T47D (cell line): ENCODE results near the gene ITCH.
"Not testable (repeated sequence)": the region's sequence is repeated elsewhere in the genome, so short reads cannot be mapped to it uniquely, and the experiment has no call there.

Experiments
- DNase-seq, 2 experiments: peaks; one replicate each; pipeline versions ENCODE4 v3.0.0 to v3.0.0-alpha.2; 2011 to 2012; ENCODE audit warnings: low read depth in 1 of 2, low spot score in 1 of 2
- JUND ChIP-seq: IDR thresholded peaks from 2 replicates; pipeline ENCODE4 v1.6.1; 2012; ENCODE audit warnings: low read depth
- in situ Hi-C: cut with HindIII; loops from 2 replicates; pipeline ENCODE4 v1.10.0; 2016; ENCODE audit warnings: low sequenced_read_pairs, low pct_unique_long_range_greater_than_20kb

ITCH gene

DNA sequence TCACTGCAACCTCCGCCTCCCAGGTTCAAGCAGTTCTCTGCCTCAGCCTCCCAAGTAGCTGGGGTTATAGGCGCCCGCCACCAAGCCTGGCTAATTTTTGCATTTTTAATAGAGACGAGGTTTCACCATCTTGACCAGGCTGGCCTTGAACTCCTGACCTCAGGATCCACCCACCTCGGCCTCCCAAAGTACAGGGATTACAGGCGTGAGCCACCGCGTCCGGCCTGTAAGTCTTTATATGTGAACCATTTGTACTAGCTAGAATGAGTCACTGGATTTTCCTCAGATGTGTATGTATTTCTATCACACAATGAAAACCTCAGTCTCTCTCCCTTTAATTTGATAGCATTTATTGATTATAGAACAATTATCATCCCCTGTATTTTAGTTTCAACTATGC lies 34.0 kb downstream of the ITCH start:
- TF ChIP-seq JUND, result no peak
- in situ Hi-C loops, result no loop called here
- no peak for DNase-seq

DNA sequence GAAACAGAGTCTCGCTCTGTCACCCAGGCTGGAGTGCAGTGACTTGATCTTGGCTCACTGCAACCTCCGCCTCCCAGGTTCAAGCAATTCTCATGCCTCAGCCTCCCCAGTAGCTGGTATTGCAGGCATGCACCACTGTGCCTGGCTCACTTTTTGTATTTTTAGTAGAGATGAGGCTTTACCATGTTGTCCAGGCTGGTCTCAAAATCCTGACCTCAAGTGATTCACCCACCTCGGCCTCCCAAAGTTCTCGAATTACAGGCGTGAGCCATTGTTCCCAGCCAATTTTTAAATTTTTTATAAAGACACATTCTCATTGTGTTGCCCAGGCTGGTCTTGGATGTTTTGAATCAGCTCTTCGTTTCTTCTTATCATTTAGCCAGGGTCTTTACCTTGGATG lies 37.7 kb downstream of the ITCH start:
- in situ Hi-C loops, result not testable (repeated sequence)

DNA sequence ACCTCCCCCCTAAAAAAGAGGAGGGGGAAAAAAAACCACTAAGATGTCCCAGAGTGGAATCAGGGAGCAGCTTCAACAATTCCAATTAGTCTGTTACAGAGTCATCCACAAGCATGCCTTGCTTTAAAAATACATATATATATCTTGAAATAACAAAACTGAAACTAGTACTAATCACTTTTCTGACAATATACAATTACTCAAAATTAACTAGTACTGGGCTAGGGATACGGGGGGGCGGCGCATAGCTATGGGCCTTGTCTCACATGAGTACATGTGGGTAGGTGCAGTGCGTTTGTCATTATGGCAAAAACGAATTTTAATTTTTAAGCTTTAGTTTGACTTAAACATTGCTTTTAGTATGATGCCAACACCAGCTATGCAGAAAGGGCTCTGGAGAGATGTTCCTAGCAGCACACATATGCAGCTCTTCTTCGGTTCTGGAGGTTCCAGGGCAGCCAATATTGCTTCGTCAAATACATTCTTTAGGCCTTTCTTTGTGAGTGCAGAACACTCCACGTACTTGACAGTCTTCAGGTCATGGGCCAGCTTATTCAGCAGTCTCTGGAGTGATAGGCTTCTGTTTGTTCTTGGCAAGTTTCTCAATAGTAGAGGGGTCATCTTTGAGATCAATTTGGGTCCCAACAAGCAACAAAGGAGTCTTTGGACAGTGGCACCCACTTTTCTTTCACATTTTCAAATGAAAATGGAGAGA lies 38.8 kb downstream of the ITCH start:
- in situ Hi-C loops, result no loop called here
- no peak for DNase-seq
- no peak for TF ChIP-seq JUND

More for the DNA sequence above, 37.7 kb downstream of the ITCH start:
- DNase-seq, result not testable (repeated sequence)

DNA sequence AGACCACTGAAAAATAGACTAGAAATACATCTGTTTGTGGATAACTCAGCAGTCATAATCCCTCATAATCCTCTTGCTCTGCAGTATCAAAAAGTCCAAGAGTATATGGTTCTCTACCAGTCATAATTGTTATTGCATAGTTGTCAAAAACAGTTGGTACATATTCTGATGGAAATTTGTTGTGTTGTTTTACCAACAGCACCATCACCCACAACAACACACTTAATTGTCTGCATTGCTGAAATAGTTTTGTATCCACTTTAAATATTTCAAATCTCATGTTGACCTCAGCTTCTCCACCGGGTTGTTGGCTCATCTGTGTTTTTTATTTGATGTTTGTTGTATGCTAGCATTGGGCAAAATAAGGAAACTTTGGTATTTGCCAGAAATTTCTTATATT lies 39.4 kb downstream of the ITCH start:
- in situ Hi-C loops, result no loop called here
- TF ChIP-seq JUND, result no peak
- DNase-seq, result no peak

DNA sequence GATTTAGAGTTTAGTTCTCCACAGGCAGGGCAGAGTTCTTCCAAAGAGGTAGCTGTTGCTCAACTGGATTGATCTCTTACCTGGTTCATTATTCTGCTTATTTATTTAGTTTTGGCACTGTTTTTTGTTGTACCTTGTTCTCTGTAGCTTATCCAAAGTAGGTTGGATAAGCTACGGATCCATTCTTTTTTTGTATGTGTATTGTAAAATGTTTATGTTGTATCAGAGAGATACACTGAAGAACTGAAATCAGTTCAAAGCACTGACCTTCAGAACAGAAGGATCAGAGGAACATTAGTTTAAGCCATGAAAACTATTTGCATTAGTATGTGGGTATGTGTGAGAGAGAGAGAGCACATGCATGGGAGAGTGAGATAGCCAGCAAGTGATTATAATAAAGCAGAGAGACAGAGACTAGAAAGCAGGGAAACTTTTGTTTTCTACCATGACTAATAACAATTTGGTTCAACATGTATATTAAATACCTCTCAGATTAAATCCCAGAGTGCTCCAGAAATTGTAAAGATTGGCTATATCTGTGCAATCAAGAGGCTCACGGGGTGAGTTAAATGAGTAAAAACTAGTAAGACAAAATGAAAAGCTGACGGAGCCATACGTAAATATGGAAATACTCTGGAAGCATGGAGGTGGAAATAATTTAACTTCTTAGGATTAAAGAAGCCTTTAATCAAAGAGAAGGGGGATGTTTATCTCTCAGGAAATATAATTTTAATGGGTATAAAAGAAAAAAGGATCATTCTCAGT lies 40.2 kb downstream of the ITCH start:
- in situ Hi-C loops, result no loop called here
- no peak for DNase-seq

DNA sequence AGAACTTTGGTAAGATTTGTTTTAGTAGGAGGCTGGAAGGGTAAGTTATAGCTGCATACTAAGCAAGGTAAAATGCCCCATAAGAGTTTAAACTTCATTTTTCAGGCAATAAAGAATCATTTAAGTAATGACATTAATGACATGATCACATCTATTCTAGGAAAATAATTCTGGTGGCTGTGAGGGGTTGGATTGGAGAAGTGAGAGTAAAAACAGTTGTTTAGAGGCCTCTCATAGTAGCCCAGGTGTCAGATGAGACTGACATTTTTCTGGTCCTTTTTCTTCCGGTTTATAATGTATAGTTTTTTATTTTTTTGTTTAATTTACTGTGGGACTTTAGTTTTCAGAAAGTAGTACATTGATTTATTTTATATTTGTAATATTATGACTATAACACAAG lies 40.8 kb downstream of the ITCH start:
- no peak for TF ChIP-seq JUND
- in situ Hi-C loops, result no loop called here
- DNase-seq, result no peak

More for the DNA sequence above, 40.2 kb downstream of the ITCH start:
- TF ChIP-seq JUND, result no peak

DNA sequence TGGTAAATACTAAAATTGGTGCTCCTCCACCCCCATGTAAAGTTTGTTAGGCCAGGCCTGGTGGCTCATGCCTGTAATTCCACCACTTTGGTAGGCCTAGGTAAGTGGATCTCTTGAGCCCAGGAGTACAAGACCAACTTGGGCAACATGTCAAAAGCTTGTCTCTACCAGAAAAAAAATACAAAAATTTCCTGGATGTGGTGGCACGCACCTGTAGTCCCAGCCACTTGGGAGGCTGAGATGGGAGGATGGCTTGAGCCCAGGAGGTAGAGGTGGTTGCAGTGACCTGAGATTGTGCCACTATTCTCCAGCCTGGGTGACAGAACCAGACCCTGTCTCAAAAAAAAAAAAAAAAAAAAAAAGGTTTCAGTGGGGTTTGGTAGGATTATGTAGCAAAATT lies 41.7 kb downstream of the ITCH start:
- in situ Hi-C loops, result no loop called here
- TF ChIP-seq JUND, result no peak
- no peak for DNase-seq

DNA sequence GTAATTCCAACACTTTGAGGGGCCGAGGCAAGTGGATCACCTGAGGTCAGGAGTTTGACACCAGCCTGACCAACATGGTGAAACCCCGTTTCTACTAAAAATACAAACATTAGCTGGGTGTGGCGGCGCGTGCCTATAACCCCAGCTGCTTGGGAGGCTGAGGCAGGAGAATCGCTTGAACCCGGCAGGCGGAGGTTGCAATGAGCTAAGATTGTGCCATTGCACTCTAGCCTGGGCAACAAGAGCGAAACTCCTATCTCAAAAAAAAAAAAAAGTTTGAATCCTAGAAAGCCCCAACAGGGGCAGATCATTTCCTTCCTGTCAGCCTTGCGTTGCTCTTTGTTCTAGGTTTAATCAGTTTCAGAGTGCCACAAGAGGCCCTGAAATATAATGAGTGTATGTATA lies 42.2 kb downstream of the ITCH start:
- in situ Hi-C loops, DNase-seq: not testable (repeated sequence)

DNA sequence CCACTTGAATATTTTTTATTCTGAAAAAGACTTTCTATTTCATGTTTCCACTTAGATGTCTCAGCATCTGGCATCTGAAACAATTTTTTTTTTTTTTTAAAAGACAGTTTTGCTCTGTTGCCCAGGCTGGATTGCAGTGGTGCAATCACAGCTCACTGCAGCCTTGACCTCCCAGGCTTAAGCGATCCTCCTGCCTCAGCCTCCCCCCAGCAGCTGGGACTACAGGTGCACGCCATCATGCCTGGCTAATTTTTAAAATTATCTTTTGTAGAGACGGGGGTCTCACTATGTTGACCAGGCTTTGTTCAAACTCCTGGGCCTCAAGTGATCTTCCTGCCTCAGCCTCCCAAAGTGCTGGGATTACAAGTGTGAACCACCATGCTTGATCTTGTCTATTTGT lies 42.9 kb downstream of the ITCH start:
- in situ Hi-C loops, DNase-seq: not testable (repeated sequence)

DNA sequence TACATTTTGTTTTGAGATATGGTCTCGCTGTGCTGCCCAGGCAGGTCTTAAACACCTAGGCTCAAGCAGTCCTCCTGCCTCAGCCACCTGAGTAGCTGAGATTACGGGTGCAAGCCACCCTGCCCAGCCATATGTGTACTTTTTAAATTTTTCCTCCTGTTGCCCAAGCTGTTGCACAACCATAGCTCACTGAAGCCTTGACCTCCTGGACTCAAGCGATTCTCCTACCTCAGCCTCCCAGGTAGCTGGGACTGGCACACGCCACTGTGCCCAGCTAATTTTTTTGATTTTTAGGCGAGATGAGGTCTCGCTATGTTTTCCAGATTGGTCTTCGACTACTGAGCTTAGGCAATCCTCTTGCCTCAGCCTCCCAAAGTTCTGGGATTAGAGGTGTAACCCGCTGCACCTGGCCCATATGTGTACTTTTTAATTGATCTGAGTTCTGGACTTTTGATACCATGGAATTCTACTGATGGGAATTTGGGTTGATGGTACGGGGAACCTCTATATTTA lies 44.9 kb downstream of the ITCH start:
- DNase-seq, result peak in 1 of 2 experiments; percentile 12
- in situ Hi-C loops, result no loop called here
- TF ChIP-seq JUND, result no peak

DNA sequence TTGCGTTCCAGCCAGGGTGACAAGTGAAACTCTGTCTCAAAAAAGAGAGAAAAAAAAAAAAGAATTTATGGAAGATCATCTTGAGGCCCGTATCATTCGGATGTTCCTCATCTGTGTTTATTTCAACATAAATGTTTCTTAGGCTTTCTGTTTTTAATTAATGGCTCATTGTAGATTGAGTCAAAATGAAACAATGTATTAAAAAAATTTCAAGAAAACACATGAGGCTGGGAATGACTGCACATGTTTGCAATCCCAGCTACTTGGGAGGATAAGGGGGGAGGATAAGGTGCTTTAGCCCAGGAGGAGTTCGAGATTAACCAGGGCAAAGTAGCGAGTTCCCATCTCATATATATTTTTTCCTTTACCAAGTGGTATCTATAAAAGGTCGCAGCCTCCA lies 47.3 kb downstream of the ITCH start:
- no peak for DNase-seq
- in situ Hi-C loops, result no loop called here
- TF ChIP-seq JUND, result no peak

DNA sequence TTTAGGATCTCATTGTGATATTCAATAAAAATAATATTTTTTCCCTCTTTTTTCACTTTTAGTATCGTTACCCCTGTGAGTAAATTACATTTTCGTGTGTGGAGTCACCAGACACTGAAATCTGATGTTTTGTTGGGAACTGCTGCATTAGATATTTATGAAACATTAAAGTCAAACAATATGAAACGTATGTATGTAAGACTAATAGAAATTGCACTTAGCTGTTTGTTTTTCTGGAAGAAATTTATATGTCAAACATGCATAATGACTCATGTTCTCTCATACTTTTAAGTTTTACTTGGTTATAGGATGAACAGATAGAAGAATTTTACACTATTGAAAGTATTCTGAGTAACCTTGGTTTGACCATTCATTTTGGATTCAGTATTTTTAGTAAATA lies 49.4 kb downstream of the ITCH start:
- no peak for TF ChIP-seq JUND
- in situ Hi-C loops, result no loop called here
- no peak for DNase-seq

DNA sequence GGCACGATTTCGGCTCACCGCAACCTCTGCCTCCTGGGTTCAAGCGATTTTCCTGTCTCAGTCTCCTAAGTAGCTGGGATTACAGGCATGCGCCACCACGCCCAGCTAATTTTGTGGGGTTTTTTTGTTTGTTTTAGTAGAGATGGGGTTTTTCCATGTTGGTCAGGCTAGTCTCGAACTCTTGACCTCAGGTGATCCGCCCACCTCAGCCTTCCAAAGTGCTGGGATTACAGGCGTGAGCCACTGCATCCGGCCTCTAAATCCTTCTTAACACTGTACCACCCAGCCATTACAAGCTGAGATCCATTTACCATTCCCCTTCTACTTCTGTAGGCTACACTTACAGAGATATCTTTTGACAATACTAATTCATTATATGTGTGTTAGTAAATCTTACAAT lies 51.5 kb downstream of the ITCH start:
- in situ Hi-C loops, DNase-seq: not testable (repeated sequence)
